Chondrocyte (in vitro differentiated cells): ENCODE data around the gene ARHGAP27. TPM values are rescaled to one million over a fixed set of nuclear protein-coding genes. Genes with fewer than 3 reads are reported as not detected.

ENCODE experiments used
- DNase-seq: peaks from one replicate; pipeline ENCODE4 v3.0.0; 2021; ENCODE audit warnings: mixed read lengths, low spot score
- H3K27ac Mint-ChIP-seq: one replicate; pipeline ENCODE4 v1.8.0; 2021; ENCODE audit warnings: mild to moderate bottlenecking, moderate library complexity, mixed read lengths; ENCODE audit not compliant: unreplicated experiment
- H3K27me3 Mint-ChIP-seq: 2 replicates; pipeline ENCODE4 v1.8.0; 2021; ENCODE audit warnings: low read depth, mixed read lengths
- H3K36me3 Mint-ChIP-seq: 2 replicates; pipeline ENCODE4 v1.8.0; 2021; ENCODE audit warnings: low read depth, mixed read lengths
- H3K4me1 Mint-ChIP-seq: 2 replicates; pipeline ENCODE4 v1.8.0; 2021; ENCODE audit warnings: low read depth, mild to moderate bottlenecking, mixed read lengths
- H3K4me3 Mint-ChIP-seq: one replicate; pipeline ENCODE4 v1.8.0; 2021; ENCODE audit warnings: mild to moderate bottlenecking, moderate library complexity, mixed read lengths; ENCODE audit not compliant: unreplicated experiment
- H3K9me3 Mint-ChIP-seq: 2 replicates; pipeline ENCODE4 v1.8.0; 2021; ENCODE audit warnings: low read depth, mixed read lengths
- CTCF ChIP-seq: fragments of 200-600 bp; sonication (generic); IDR thresholded peaks from 2 replicates; pipeline ENCODE4 v1.5.0; 2021; ENCODE audit warnings: antibody characterized with exemption, mild to moderate bottlenecking, moderate library complexity
- total RNA-seq: library from RNA; stranded (reverse); gene quantifications from 3 replicates; pipeline ENCODE4 v1.2.1, GENCODE V29; 2021

The ARHGAP27 gene
- total RNA-seq, 1 donor from 2014 or later, result 2.0 TPM

- no peak overlapping the region for H3K4me3 Mint-ChIP-seq
- no peak overlapping the region for H3K27ac Mint-ChIP-seq
- H3K9me3 Mint-ChIP-seq, result no peaks in the 10 kb centered on the region
- H3K27me3 Mint-ChIP-seq, result no peaks in the 10 kb centered on the region
- H3K4me1 Mint-ChIP-seq, result no peaks in the 10 kb centered on the region
- no peak for DNase-seq
- H3K36me3 Mint-ChIP-seq, result no peaks in the 10 kb centered on the region
- TF ChIP-seq CTCF, result no peak
These were observed 23.0 kb downstream of the ARHGAP27 start for GRCh38 chr17:45409659-45410076.

- no peak overlapping the region for H3K4me3 Mint-ChIP-seq
- H3K9me3 Mint-ChIP-seq, result no peaks in the 10 kb centered on the region
- H3K27me3 Mint-ChIP-seq, result no peaks in the 10 kb centered on the region
- H3K27ac Mint-ChIP-seq, result no peak overlapping the region
- H3K4me1 Mint-ChIP-seq, result no peaks in the 10 kb centered on the region
- no peak for DNase-seq
- no peaks in the 10 kb centered on the region for H3K36me3 Mint-ChIP-seq
- TF ChIP-seq CTCF, result no peak
These were observed 23.9 kb downstream of the ARHGAP27 start for GRCh38 chr17:45408611-45409421.

DNA sequence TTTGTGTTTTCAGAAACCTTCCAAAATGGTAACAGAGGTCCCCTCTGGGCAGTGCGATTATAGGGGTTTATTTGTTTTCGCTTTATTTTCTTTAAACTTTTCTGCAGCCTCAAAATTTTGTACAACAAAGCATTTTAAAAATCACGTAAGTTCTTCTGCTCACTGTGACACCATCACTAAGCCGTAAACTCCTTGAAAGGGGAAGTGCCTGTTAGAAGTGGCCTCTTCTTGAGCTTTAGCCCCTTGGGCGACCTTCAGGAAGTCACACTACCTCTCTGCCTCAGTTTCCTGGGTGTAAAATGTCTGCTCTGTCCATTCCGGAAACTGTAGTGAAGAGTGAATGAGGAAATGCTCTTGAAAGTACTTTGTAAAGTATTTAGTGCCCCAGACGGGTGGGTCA is 26.6 kb downstream of the ARHGAP27 start:
- H3K4me1 Mint-ChIP-seq, result no peaks in the 10 kb centered on the region
- H3K9me3 Mint-ChIP-seq, result no peaks in the 10 kb centered on the region
- peaks cover 3% of the 10 kb centered on the region for H3K36me3 Mint-ChIP-seq
- no peak for DNase-seq
- no peak overlapping the region for H3K4me3 Mint-ChIP-seq
- no peak overlapping the region for H3K27ac Mint-ChIP-seq
- TF ChIP-seq CTCF, result no peak
- H3K27me3 Mint-ChIP-seq, result no peaks in the 10 kb centered on the region

DNA sequence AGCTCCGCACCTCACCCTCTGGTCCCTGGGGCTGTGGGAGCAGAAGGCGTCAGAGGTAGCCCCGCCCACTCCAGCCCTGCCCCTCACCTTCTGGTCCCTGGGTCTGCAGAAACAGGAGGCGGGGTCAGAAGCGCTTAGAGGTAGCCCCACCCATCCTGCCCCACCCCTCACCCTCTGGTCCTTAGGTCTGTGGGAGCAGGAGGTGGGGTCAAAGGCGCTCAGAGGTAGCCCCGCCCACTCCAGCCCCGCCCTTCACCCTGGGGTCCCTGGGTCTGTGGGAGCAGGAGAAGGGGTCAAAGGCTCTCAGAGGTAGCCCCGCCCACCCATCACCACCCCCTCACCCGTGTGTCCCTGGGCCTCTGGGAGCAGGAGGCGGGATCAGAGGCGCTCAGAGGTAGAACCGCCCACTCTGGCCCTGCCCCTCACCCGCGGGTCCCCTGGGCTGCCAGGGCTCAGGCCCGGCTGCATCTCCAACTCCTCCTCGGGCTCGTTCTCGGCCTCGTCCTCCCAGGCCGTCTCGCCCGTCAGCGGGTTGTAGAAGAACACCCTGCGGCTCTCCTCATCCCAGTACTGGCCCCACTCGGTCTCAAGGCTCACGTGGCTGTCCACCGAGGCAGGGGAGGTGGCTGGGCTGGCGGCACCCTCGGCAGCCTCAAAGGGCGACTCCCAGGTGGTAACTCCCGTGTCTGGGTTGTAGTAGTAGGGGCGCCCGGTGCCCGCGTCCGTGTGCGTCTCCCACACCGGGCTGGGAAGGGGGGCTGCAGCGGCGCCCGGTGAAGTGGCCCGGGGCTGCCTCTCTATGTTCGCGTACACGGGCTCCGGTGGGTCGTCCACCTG is 27.2 kb downstream of the ARHGAP27 start:
- no peak for TF ChIP-seq CTCF
- Mint-ChIP-seq H3K27ac (no peak overlapping the region), H3K4me1 (no peaks in the 10 kb centered on the region), H3K4me3 (peak overlapping the region; percentile 28), H3K27me3 (no peaks in the 10 kb centered on the region), H3K9me3 (no peaks in the 10 kb centered on the region), H3K36me3 (peaks cover 3% of the 10 kb centered on the region)
- peak; percentile 79 for DNase-seq

DNA sequence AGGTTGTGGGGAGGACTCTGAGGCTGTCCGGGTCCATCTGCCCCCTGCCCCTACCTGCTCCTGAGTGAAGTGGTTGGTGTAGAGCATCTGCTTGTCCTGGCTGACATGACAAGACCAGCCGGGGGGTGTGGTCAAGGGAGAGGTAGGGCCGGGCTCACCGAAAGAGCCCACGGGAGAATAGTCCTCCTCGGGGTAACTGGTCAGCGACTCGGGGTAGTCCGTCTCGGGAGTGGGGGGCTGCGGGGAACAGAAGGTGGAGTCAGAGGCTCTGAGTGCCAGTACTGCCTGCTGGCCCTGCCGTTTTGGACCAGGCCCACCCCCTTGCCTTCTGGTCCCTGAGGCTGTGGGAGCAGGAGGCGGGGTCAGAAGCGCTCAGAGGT is 27.8 kb downstream of the ARHGAP27 start:
- TF ChIP-seq CTCF, result no peak
- DNase-seq, result peak; percentile 84
- H3K4me3 Mint-ChIP-seq, result no peak overlapping the region
- peaks cover 3% of the 10 kb centered on the region for H3K36me3 Mint-ChIP-seq
- no peak overlapping the region for H3K27ac Mint-ChIP-seq
- no peaks in the 10 kb centered on the region for H3K4me1 Mint-ChIP-seq
- no peaks in the 10 kb centered on the region for H3K27me3 Mint-ChIP-seq
- no peaks in the 10 kb centered on the region for H3K9me3 Mint-ChIP-seq
